GM12878 (cell line): ENCODE results near the gene ZNF546. TPM values are rescaled to one million over a fixed set of nuclear protein-coding genes. Genes with fewer than 3 reads are reported as not detected.

Source experiments
- ATAC-seq: fragments of 200-7000 bp; cut with Tn5 transposase; 3 replicates; pipeline ENCODE4 v1.9.1; 2020; ENCODE audit warnings: mild to moderate bottlenecking, moderate library complexity
- BruUV-seq: library from RNA; stranded (reverse); fragments of 400-500 nt; replicated peaks from 2 replicates; lab custom pipeline; 2021; lab: Mats Ljungman, UMichigan
- CTCF ChIA-PET: fragments of 300-600 bp; sonication (Branson Sonifier 250); formaldehyde crosslinking; extraction: SDS; loops from one replicate; lab custom pipeline; 2021; ENCODE audit warnings: inconsistent platforms; lab: Yijun Ruan, JAX
- POLR2A ChIA-PET: fragments of 350-600 bp; formaldehyde crosslinking; extraction: SDS; loops from one replicate; lab custom pipeline; 2021; ENCODE audit warnings: inconsistent platforms; lab: Charles Lee
- RAD21 ChIA-PET: fragments of 300-600 bp; sonication (Branson Sonifier 250); formaldehyde crosslinking; loops from one replicate; lab custom pipeline; 2023; ENCODE audit warnings: antibody characterized with exemption; ENCODE audit not compliant: unreplicated experiment; lab: Charles Lee
- SMC1A ChIA-PET: fragments of 300-600 bp; sonication (Branson Sonifier 250); formaldehyde crosslinking; loops from one replicate; lab custom pipeline; 2023; ENCODE audit not compliant: unreplicated experiment, uncharacterized antibody; lab: Charles Lee
- DNase-seq: peaks from one replicate; pipeline ENCODE4 v3.0.0-alpha.2; 2011; ENCODE audit warnings: low read depth, low spot score
- FAIRE-seq: peaks from 3 replicates; lab custom pipeline; 2011; peaks lifted over from hg19 to GRCh38; lab: Jason Lieb, UNC
- H2AFZ ChIP-seq: 2 replicates; pipeline ENCODE4 v1.6.0; 2011; ENCODE audit warnings: low read depth, low read length, control low read depth; ENCODE audit not compliant: control insufficient read depth
- H3K27ac ChIP-seq: 2 replicates; pipeline ENCODE4 v1.5.1; 2011; ENCODE audit warnings: control low read depth; ENCODE audit not compliant: control insufficient read depth, insufficient read depth
- H3K27me3 ChIP-seq, 2 experiments: replicated peaks in 1 of 2; 2 replicates each; pipeline versions ENCODE4 v1.6.0 to v1.6.1; 2011; ENCODE audit warnings: low read length in 1 of 2; ENCODE audit not compliant: control insufficient read depth in 2 of 2, insufficient read depth in 2 of 2
- H3K36me3 ChIP-seq, 2 experiments: 2 replicates each; pipeline ENCODE4 v1.5.1; 2011; ENCODE audit warnings: low read length in 1 of 2; ENCODE audit not compliant: control insufficient read depth in 2 of 2, insufficient read depth in 2 of 2
- H3K4me1 ChIP-seq: 2 replicates; pipeline ENCODE4 v1.6.1; 2011; ENCODE audit warnings: mild to moderate bottlenecking, low read length, moderate library complexity, mixed read lengths; ENCODE audit not compliant: control insufficient read depth, insufficient read depth
- H3K4me2 ChIP-seq: 2 replicates; pipeline ENCODE4 v1.6.0; 2011; ENCODE audit warnings: control low read depth; ENCODE audit not compliant: control insufficient read depth, insufficient read depth
- H3K4me3 ChIP-seq: fragments of 200-600 bp; sonication (generic); 2 replicates; pipeline ENCODE4 v1.5.1; 2016
- H3K79me2 ChIP-seq: 2 replicates; pipeline ENCODE4 v1.6.0; 2011; ENCODE audit warnings: low read length; ENCODE audit not compliant: control insufficient read depth, insufficient read depth
- H3K9ac ChIP-seq: 2 replicates; pipeline ENCODE4 v1.8.0; 2011; ENCODE audit warnings: low read length, control low read depth, mixed read lengths; ENCODE audit not compliant: control insufficient read depth, insufficient read depth
- H3K9me3 ChIP-seq: replicated peaks from 3 replicates; pipeline ENCODE4 v1.5.1; 2011; ENCODE audit warnings: mild to moderate bottlenecking, low read length; ENCODE audit not compliant: control insufficient read depth, insufficient read depth
- H4K20me1 ChIP-seq: 2 replicates; pipeline ENCODE4 v1.6.0; 2011; ENCODE audit not compliant: control insufficient read depth, insufficient read depth
- CBFB ChIP-seq: IDR thresholded peaks from 2 replicates; pipeline ENCODE4 v1.6.1; 2016; ENCODE audit warnings: antibody characterized with exemption, low read depth
- IKZF1 ChIP-seq: fragments of 450-650 bp; conservative IDR thresholded peaks from 2 replicates; pipeline ENCODE4 v1.6.1; 2017; ENCODE audit warnings: antibody characterized with exemption, mild to moderate bottlenecking
- IRF3 ChIP-seq: fragments of 450-650 bp; IDR thresholded peaks from 2 replicates; pipeline ENCODE4 v1.6.1; 2014; ENCODE audit warnings: mild to moderate bottlenecking
- NRF1 ChIP-seq: conservative IDR thresholded peaks from 2 replicates; pipeline ENCODE4 v1.6.1; 2011; ENCODE audit warnings: mild to moderate bottlenecking, low read depth, low read length, improper control_type of control experiment
- PBX3 ChIP-seq: IDR thresholded peaks from 2 replicates; pipeline ENCODE4 v1.6.1; 2011; ENCODE audit warnings: mild to moderate bottlenecking, low read depth, low read length, moderate library complexity; ENCODE audit not compliant: insufficient replicate concordance
- PML ChIP-seq: IDR thresholded peaks from 2 replicates; pipeline ENCODE4 v1.6.1; 2012; ENCODE audit warnings: low read length, inconsistent platforms
- POLR2A ChIP-seq: IDR thresholded peaks from 2 replicates; pipeline ENCODE4 v1.6.1; 2011; ENCODE audit warnings: low read depth, mild to moderate bottlenecking, low read length
- RFX5 ChIP-seq: IDR thresholded peaks from 2 replicates; pipeline ENCODE4 v1.6.1; 2011; ENCODE audit warnings: low read depth, low read length, improper control_type of control experiment
- SMAD1 ChIP-seq: fragments of 450-650 bp; IDR thresholded peaks from 2 replicates; pipeline ENCODE4 v1.6.1; 2018; ENCODE audit warnings: mild to moderate bottlenecking, low read depth; ENCODE audit not compliant: partially characterized antibody
- SMC3 ChIP-seq: IDR thresholded peaks from 2 replicates; pipeline ENCODE4 v1.6.1; 2011; ENCODE audit warnings: low read length, improper control_type of control experiment, borderline replicate concordance
- ZNF217 ChIP-seq: fragments of 450-650 bp; IDR thresholded peaks from 2 replicates; pipeline ENCODE4 v1.6.1; 2017; ENCODE audit warnings: antibody characterized with exemption, mild to moderate bottlenecking
- ZNF24 ChIP-seq: fragments of 450-650 bp; IDR thresholded peaks from 2 replicates; pipeline ENCODE4 v1.6.1; 2017; ENCODE audit warnings: antibody characterized with exemption, mild to moderate bottlenecking
- WGBS: methylation state at CpG from one replicate; pipeline ENCODE4 v1.1.6; 2016; ENCODE audit warnings: low lambda C conversion rate; ENCODE audit not compliant: insufficient replicate concordance, insufficient coverage; ENCODE audit errors: missing lambda C conversion rate; 5-methylcytosine and 5-hydroxymethylcytosine counted together
- in situ Hi-C: fragments of 300-500 bp; cut with MboI; formaldehyde crosslinking; loops from 9 replicates; pipeline ENCODE4 v1.14.3; 2018; ENCODE audit warnings: mixed read lengths
- intact Hi-C: fragments of 100-400 bp; cut with micrococcal nuclease; formaldehyde crosslinking; loops from one replicate; pipeline ENCODE4 v1.14.2; 2022; ENCODE audit not compliant: unreplicated experiment
- polyA plus RNA-seq, 11 experiments: library from polyadenylated mRNA; depleted of rRNA in 4 of 11; unstranded in 6 of 11; stranded (reverse) in 5 of 11; fragments of >200 nt; fragmentation: Nextera tagmentation in 4 of 11; fragmentation: Illumina TruSeq in 1 of 11; extraction: Ambion mirVana in 4 of 11; extraction: Trizol in 1 of 11; gene quantifications; 1 replicate in 1 of 11; 2 replicates in 10 of 11; pipeline versions ENCODE4 v1.2.1 to v1.2.3, GENCODE V29; 2011 to 2016; ENCODE audit warnings: inconsistent platforms in 2 of 11, missing spikeins in 2 of 11, low read depth in 1 of 11
- total RNA-seq, 4 experiments: library from RNA; depleted of rRNA in 3 of 4; stranded (reverse); fragments of >200 nt in 3 of 4; fragmentation: Illumina TruSeq in 1 of 4; extraction: Trizol in 1 of 4; gene quantifications; 2 replicates each; pipeline versions ENCODE4 v1.2.1 to v1.2.3, GENCODE V29; 2013 to 2021

Gene ZNF546
- total and polyA plus RNA-seq, 10 of the 15 experiments (the other 5 are each of a cell fraction or from before 2014, with no cell fraction given), result 0.88 to 4.1 (median 2.4) TPM

- ATAC-seq, result no peak
- no peaks in the 10 kb centered on the region for H4K20me1 ChIP-seq
These were observed 9.7 kb upstream of the ZNF546 start for GRCh38 chr19:39987167-39987566.

GRCh38 chr19:39987596-39987995, 9.3 kb upstream of the ZNF546 start:
- Histone ChIP-seq H3K4me1 (no peaks in the 10 kb centered on the region), H3K27ac (no peak overlapping the region), H3K9me3 (peaks cover 10% of the 10 kb centered on the region), H3K79me2 (no peaks in the 10 kb centered on the region), H3K4me3 (no peak overlapping the region), H3K9ac (no peak overlapping the region), H2AFZ (no peak overlapping the region), H3K36me3 (peaks cover 0 to 1% of the 10 kb centered on the region in 2 experiments; a peak in 1 of 4 replicates), H4K20me1 (no peaks in the 10 kb centered on the region), H3K27me3 (no peaks in the 10 kb centered on the region), H3K4me2 (no peak overlapping the region)
- ATAC-seq (no peak), DNase-seq (no peak), FAIRE-seq (no peak)
- POLR2A ChIA-PET, result no interaction called here
- TF ChIP-seq PML, result no peak
- TF ChIP-seq SMC3, result no peak
- TF ChIP-seq SMAD1, result no peak
- no peak for TF ChIP-seq POLR2A
- no peak for TF ChIP-seq IKZF1
- no peak for TF ChIP-seq IRF3
- no peak for TF ChIP-seq PBX3
- intact Hi-C loops (no loop called here), in situ Hi-C loops (no loop called here)
- RAD21 ChIA-PET, result no interaction called here
- BruUV-seq, result no TSS peak
- SMC1A ChIA-PET, result no interaction called here
- 83% methylated on average over 1 of the region's 1 CpG for WGBS
- CTCF ChIA-PET, result no interaction called here

More at GRCh38 chr19:39987167-39987566, 9.7 kb upstream of the ZNF546 start:
- RAD21 ChIA-PET, result no interaction called here
- H3K9ac ChIP-seq, result no peak overlapping the region
- CTCF ChIA-PET, result no interaction called here
- no TSS peak for BruUV-seq
- POLR2A ChIA-PET, result no interaction called here
- no peak overlapping the region for H2AFZ ChIP-seq
- TF ChIP-seq NRF1, result no peak
- no peak for TF ChIP-seq RFX5
- no peak for TF ChIP-seq ZNF24
- no peak for TF ChIP-seq ZNF217
- no peak for TF ChIP-seq CBFB
- H3K79me2 ChIP-seq, result no peaks in the 10 kb centered on the region
- SMC1A ChIA-PET, result no interaction called here
- H3K4me2 ChIP-seq, result no peak overlapping the region
- H3K27me3 ChIP-seq, result no peaks in the 10 kb centered on the region
- intact Hi-C loops, result no loop called here
- no peak overlapping the region for H3K27ac ChIP-seq
- DNase-seq (no peak), FAIRE-seq (no peak)
- no peak overlapping the region for H3K4me3 ChIP-seq
- H3K36me3 ChIP-seq, result peaks cover 0 to 4% of the 10 kb centered on the region in 2 experiments; a peak in 1 of 4 replicates
- H3K9me3 ChIP-seq, result peaks cover 10% of the 10 kb centered on the region
- no peaks in the 10 kb centered on the region for H3K4me1 ChIP-seq
- in situ Hi-C loops, result no loop called here
